ENCODE data around the gene RBM33.
"Not testable (repeated sequence)": the region's sequence is repeated elsewhere in the genome, so short reads cannot be mapped to it uniquely, and the experiment has no call there.

RBM33 gene

GRCh38 chr7:155809332-155809946, 165.0 kb downstream of the RBM33 start:
- DNase-seq (ENCODE audit: low read depth, low spot score): no peak

GRCh38 chr7:155809947-155810769, 165.7 kb downstream of the RBM33 start:
- DNase-seq (ENCODE audit: low read depth, low spot score): no peak

GRCh38 chr7:155810770-155811559, 166.5 kb downstream of the RBM33 start:
- DNase-seq (ENCODE audit: low read depth, low spot score): no peak

GRCh38 chr7:155811560-155811894, 167.1 kb downstream of the RBM33 start:
- DNase-seq (ENCODE audit: low read depth, low spot score): no peak

GRCh38 chr7:155811895-155812761, 167.7 kb downstream of the RBM33 start, which contains the start of gene SHH:
SHH (minus strand) TSS chr7:155812463; CDS start chr7:155812122, 341 bp downstream.
- DNase-seq (ENCODE audit: low read depth, low spot score): no peak

- DNase-seq (ENCODE audit: low read depth, low spot score): no peak
Measured at GRCh38 chr7:155813125-155813524, 168.7 kb downstream of the RBM33 start.

- DNase-seq (ENCODE audit: low read depth, low spot score): no peak
Measured at GRCh38 chr7:155813546-155814315, 169.3 kb downstream of the RBM33 start.

GRCh38 chr7:155814316-155815276, 170.1 kb downstream of the RBM33 start:
- DNase-seq (ENCODE audit: low read depth, low spot score): no peak

GRCh38 chr7:155815332-155816191, 171.1 kb downstream of the RBM33 start:
- DNase-seq (ENCODE audit: low read depth, low spot score): peak; percentile 62

GRCh38 chr7:155816192-155816508, 171.7 kb downstream of the RBM33 start:
- no peak for DNase-seq (ENCODE audit: low read depth, low spot score)

GRCh38 chr7:155816996-155817395, 172.5 kb downstream of the RBM33 start:
- DNase-seq (ENCODE audit: low read depth, low spot score): no peak

GRCh38 chr7:155817515-155817914, 173.1 kb downstream of the RBM33 start:
- DNase-seq (ENCODE audit: low read depth, low spot score): not testable (repeated sequence)

GRCh38 chr7:155818154-155818819, 173.8 kb downstream of the RBM33 start:
- no peak for DNase-seq (ENCODE audit: low read depth, low spot score)

GRCh38 chr7:155818820-155819168, 174.3 kb downstream of the RBM33 start:
- DNase-seq (ENCODE audit: low read depth, low spot score): no peak

- DNase-seq (ENCODE audit: low read depth, low spot score): no peak
Measured at GRCh38 chr7:155819186-155819585, 174.7 kb downstream of the RBM33 start.

- no peak for DNase-seq (ENCODE audit: low read depth, low spot score)
Measured at GRCh38 chr7:155820246-155820645, 175.8 kb downstream of the RBM33 start.

GRCh38 chr7:155820788-155821187, 176.3 kb downstream of the RBM33 start:
- DNase-seq (ENCODE audit: low read depth, low spot score): no peak

GRCh38 chr7:155821851-155822250, 177.4 kb downstream of the RBM33 start:
- no peak for DNase-seq (ENCODE audit: low read depth, low spot score)
